ENCODE measurements around the gene BHMT2.

DNA sequence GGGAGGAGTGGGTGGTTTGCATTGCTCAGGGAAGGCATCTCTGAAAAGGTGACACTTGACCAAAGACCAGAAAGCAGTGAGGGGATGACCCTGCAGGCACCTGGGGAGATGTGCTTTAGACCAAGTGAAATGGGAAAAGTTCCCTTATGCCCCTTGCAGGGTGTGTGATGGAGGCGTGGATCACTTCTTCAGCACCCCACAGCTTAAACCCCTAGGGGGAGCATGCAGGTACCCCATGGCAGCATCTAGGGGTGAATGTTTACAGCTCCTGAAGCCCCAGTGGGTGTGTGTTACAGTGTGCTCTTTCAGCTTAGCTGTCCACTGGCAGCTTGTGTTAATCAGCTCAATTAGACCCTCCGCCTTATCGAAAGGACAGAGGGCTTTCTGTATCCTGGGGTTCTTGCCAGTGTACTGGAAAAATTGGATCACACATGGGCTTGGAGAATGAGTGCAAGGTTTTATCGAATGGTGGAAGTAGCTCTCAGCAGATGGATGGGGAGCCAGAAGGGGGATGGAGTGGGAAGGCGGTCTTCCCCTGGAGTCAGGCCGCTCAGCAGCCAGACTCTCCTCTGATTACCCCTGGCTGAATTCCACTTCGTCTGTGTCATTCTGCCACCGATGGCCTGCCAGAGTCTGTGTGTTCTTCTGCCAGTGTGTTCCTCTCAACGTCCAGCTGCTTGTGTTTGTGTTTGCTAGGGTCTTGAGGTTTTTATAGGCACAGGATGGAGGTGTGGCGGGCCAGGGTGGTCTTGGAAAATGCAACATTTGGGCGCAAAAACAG lies 6.3 kb downstream of the BHMT2 start:
- TF ChIP-seq SIN3A (IDR thresholded peaks at IDR 0.05; ENCODE audit: borderline replicate concordance, insufficient read depth, low read length) (no peak), TAF1 (IDR thresholded peaks at IDR 0.05; ENCODE audit: borderline replicate concordance, insufficient read depth, low read length) (no peak), POLR2AphosphoS5 (IDR thresholded peaks at IDR 0.05; ENCODE audit: low read depth, low read length) (no peak), FOXP2 (optimal IDR thresholded peaks at IDR 0.05; ENCODE audit: borderline replicate concordance, extremely low read depth, extremely low read length, insufficient read depth) (no peak)
- TF ChIP-seq, protein P1, sequence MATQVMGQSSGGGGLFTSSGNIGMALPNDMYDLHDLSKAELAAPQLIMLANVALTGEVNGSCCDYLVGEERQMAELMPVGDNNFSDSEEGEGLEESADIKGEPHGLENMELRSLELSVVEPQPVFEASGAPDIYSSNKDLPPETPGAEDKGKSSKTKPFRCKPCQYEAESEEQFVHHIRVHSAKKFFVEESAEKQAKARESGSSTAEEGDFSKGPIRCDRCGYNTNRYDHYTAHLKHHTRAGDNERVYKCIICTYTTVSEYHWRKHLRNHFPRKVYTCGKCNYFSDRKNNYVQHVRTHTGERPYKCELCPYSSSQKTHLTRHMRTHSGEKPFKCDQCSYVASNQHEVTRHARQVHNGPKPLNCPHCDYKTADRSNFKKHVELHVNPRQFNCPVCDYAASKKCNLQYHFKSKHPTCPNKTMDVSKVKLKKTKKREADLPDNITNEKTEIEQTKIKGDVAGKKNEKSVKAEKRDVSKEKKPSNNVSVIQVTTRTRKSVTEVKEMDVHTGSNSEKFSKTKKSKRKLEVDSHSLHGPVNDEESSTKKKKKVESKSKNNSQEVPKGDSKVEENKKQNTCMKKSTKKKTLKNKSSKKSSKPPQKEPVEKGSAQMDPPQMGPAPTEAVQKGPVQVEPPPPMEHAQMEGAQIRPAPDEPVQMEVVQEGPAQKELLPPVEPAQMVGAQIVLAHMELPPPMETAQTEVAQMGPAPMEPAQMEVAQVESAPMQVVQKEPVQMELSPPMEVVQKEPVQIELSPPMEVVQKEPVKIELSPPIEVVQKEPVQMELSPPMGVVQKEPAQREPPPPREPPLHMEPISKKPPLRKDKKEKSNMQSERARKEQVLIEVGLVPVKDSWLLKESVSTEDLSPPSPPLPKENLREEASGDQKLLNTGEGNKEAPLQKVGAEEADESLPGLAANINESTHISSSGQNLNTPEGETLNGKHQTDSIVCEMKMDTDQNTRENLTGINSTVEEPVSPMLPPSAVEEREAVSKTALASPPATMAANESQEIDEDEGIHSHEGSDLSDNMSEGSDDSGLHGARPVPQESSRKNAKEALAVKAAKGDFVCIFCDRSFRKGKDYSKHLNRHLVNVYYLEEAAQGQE (IDR thresholded peaks at IDR 0.05; ENCODE audit: insufficient read depth in 1 of 2, low read depth in 2 of 2, low read length in 2 of 2), result no peak
